WTC11 (cell line): ENCODE results near the gene KLHL26. TPM values are rescaled to one million over a fixed set of nuclear protein-coding genes. Genes with fewer than 3 reads are reported as not detected.

Experiments
- ATAC-seq: fragments of 200-7000 bp; cut with Tn5 transposase; 2 replicates; pipeline ENCODE4 v1.10.0; 2021; ENCODE audit warnings: mild to moderate bottlenecking, moderate library complexity
- CTCF ChIA-PET: fragments of 300-600 bp; sonication (Branson Sonifier 250); formaldehyde crosslinking; loops from one replicate; lab custom pipeline; 2021; ENCODE audit warnings: antibody characterized with exemption; lab: Charles Lee
- POLR2A ChIA-PET: fragments of 350-600 bp; sonication (Branson Sonifier 250); formaldehyde crosslinking; loops from one replicate; lab custom pipeline; 2021; ENCODE audit warnings: antibody characterized with exemption; lab: Charles Lee
- DNase-seq: peaks from one replicate; pipeline ENCODE4 v3.0.0; 2021; ENCODE audit warnings: low spot score
- H3K27ac Mint-ChIP-seq: 2 replicates; pipeline ENCODE4 v1.8.0; 2021; ENCODE audit warnings: mixed read lengths
- H3K27me3 Mint-ChIP-seq: 2 replicates; pipeline ENCODE4 v1.8.0; 2021; ENCODE audit warnings: low read depth, mild to moderate bottlenecking, moderate library complexity, mixed read lengths
- H3K36me3 Mint-ChIP-seq: 2 replicates; pipeline ENCODE4 v1.8.0; 2021; ENCODE audit warnings: mixed read lengths
- H3K4me1 Mint-ChIP-seq: 2 replicates; pipeline ENCODE4 v1.8.0; 2022; ENCODE audit warnings: mixed read lengths
- H3K4me3 Mint-ChIP-seq: 2 replicates; pipeline ENCODE4 v1.8.0; 2021; ENCODE audit warnings: mild to moderate bottlenecking, moderate library complexity, mixed read lengths
- H3K9me3 Mint-ChIP-seq: 2 replicates; pipeline ENCODE4 v1.8.0; 2021; ENCODE audit warnings: mixed read lengths
- CDX4 ChIP-seq: fragments of 250-450 bp; sonication (Bioruptor Pico); IDR thresholded peaks from 2 replicates; pipeline ENCODE4 v1.9.0; 2021; ENCODE audit warnings: moderate library complexity, mild to moderate bottlenecking, inconsistent platforms, borderline replicate concordance
- E2F4 ChIP-seq: sonication (generic); formaldehyde crosslinking; IDR thresholded peaks from 2 replicates; pipeline ENCODE4 v1.8.1; 2022; ENCODE audit warnings: low read depth, mild to moderate bottlenecking, moderate library complexity, missing genetic modification reagents, borderline replicate concordance
- ERG ChIP-seq: fragments of 250-450 bp; sonication (Bioruptor Pico); IDR thresholded peaks from 2 replicates; pipeline ENCODE4 v1.8.0; 2021; ENCODE audit warnings: mild to moderate bottlenecking
- FOXK1 ChIP-seq: sonication (generic); formaldehyde crosslinking; IDR thresholded peaks from 2 replicates; pipeline ENCODE4 v1.8.0; 2022; ENCODE audit warnings: mild to moderate bottlenecking, moderate library complexity, missing genetic modification reagents
- FOXP1 ChIP-seq: sonication (generic); formaldehyde crosslinking; IDR thresholded peaks from 2 replicates; pipeline ENCODE4 v1.8.0; 2022; ENCODE audit warnings: missing genetic modification reagents, mild to moderate bottlenecking, moderate library complexity, borderline replicate concordance
- MXD4 ChIP-seq: fragments of 250-450 bp; sonication (Bioruptor Pico); IDR thresholded peaks from 2 replicates; pipeline ENCODE4 v1.8.0; 2021; ENCODE audit warnings: mild to moderate bottlenecking, moderate library complexity, borderline replicate concordance
- NFE2L1 ChIP-seq: sonication (generic); formaldehyde crosslinking; IDR thresholded peaks from 2 replicates; pipeline ENCODE4 v1.8.1; 2023; ENCODE audit warnings: missing genetic modification reagents
- NFYB ChIP-seq: sonication (generic); formaldehyde crosslinking; conservative IDR thresholded peaks from 2 replicates; pipeline ENCODE4 v1.8.0; 2022; ENCODE audit warnings: low read depth, missing genetic modification reagents
- OVOL2 ChIP-seq: fragments of 250-450 bp; sonication (Bioruptor Pico); IDR thresholded peaks from 2 replicates; pipeline ENCODE4 v1.9.0; 2021; ENCODE audit warnings: mild to moderate bottlenecking, borderline replicate concordance
- PRRX2 ChIP-seq: fragments of 250-450 bp; sonication (Bioruptor Pico); IDR thresholded peaks from 2 replicates; pipeline ENCODE4 v1.8.0; 2021; ENCODE audit warnings: mild to moderate bottlenecking
- RELA ChIP-seq: sonication (generic); formaldehyde crosslinking; IDR thresholded peaks from 2 replicates; pipeline ENCODE4 v1.8.1; 2022; ENCODE audit warnings: missing genetic modification reagents, mild to moderate bottlenecking, borderline replicate concordance
- STAT6 ChIP-seq: sonication (generic); formaldehyde crosslinking; conservative IDR thresholded peaks from 2 replicates; pipeline ENCODE4 v1.8.1; 2023; ENCODE audit warnings: mild to moderate bottlenecking, low read depth, missing genetic modification reagents, moderate library complexity
- USF2 ChIP-seq: sonication (generic); formaldehyde crosslinking; IDR thresholded peaks from 2 replicates; pipeline ENCODE4 v1.8.1; 2023; ENCODE audit warnings: mild to moderate bottlenecking, missing genetic modification reagents, moderate library complexity
- ZBTB43 ChIP-seq: sonication (generic); formaldehyde crosslinking; IDR thresholded peaks from 2 replicates; pipeline ENCODE4 v1.8.1; 2023; ENCODE audit warnings: mild to moderate bottlenecking, missing genetic modification reagents
- ZNF281 ChIP-seq: sonication (generic); formaldehyde crosslinking; IDR thresholded peaks from 2 replicates; pipeline ENCODE4 v1.8.0; 2023; ENCODE audit warnings: mild to moderate bottlenecking, missing genetic modification reagents
- ZNF317 ChIP-seq: sonication (generic); formaldehyde crosslinking; IDR thresholded peaks from 2 replicates; pipeline ENCODE4 v1.8.1; 2023; ENCODE audit warnings: low read depth, mild to moderate bottlenecking, moderate library complexity, missing genetic modification reagents, borderline replicate concordance
- ZNF425 ChIP-seq: fragments of 250-450 bp; sonication (Bioruptor Pico); conservative IDR thresholded peaks from 2 replicates; pipeline ENCODE4 v1.9.0; 2021; ENCODE audit warnings: mild to moderate bottlenecking
- total RNA-seq: library from RNA; stranded (reverse); gene quantifications from 3 replicates; pipeline ENCODE4 v1.2.3, GENCODE V29; 2021

KLHL26 gene
- total RNA-seq, 1 experiment from 2014 or later = 13.1 TPM

- peaks cover 2% of the 10 kb centered on the region; the same call in 1 of the 2 replicates for H3K4me1 Mint-ChIP-seq
- H3K4me3 Mint-ChIP-seq = no peak overlapping the region
- no peak for ATAC-seq
- no peaks in the 10 kb centered on the region for H3K9me3 Mint-ChIP-seq
- H3K27ac Mint-ChIP-seq = peak overlapping the region; percentile 49; the same call in 1 of the 2 replicates
- no peak for DNase-seq
- ChIA-PET POLR2A (no interaction called here), CTCF (no interaction called here)
- H3K27me3 Mint-ChIP-seq = no peaks in the 10 kb centered on the region
- H3K36me3 Mint-ChIP-seq = no peaks in the 10 kb centered on the region
- TF ChIP-seq NFYB (no peak), ZNF317 (CRISPR knock-in tag) (no peak), CDX4 (CRISPR knock-in tag) (no peak), ZNF425 (no peak), E2F4 (CRISPR knock-in tag) (no peak), USF2 (CRISPR knock-in tag) (no peak), FOXP1 (CRISPR knock-in tag) (no peak), NFE2L1 (CRISPR knock-in tag) (no peak), STAT6 (CRISPR knock-in tag) (no peak), FOXK1 (CRISPR knock-in tag) (no peak), MXD4 (CRISPR knock-in tag) (no peak), PRRX2 (CRISPR knock-in tag) (no peak), OVOL2 (CRISPR knock-in tag) (no peak), RELA (no peak), ERG (CRISPR knock-in tag) (no peak)
These were observed 51.1 kb downstream of the KLHL26 start for GRCh38 chr19:18687740-18688465.

- Mint-ChIP-seq H3K27me3 (peaks cover 4% of the 10 kb centered on the region), H3K27ac (no peak overlapping the region), H3K4me3 (no peak overlapping the region), H3K36me3 (no peaks in the 10 kb centered on the region), H3K9me3 (no peaks in the 10 kb centered on the region), H3K4me1 (peaks cover 15% of the 10 kb centered on the region)
- POLR2A ChIA-PET = no interaction called here
- DNase-seq (no peak), ATAC-seq (no peak)
- CTCF ChIA-PET = no interaction called here
- TF ChIP-seq ZNF317 (CRISPR knock-in tag) (no peak), ZNF281 (CRISPR knock-in tag) (no peak), ZBTB43 (CRISPR knock-in tag) (no peak)
These were observed 59.2 kb downstream of the KLHL26 start for GRCh38 chr19:18696023-18696422.
